SK-N-SH (cell line): Measurements from ENCODE around the gene CPNE8. TPM values are rescaled to one million over a fixed set of nuclear protein-coding genes. Genes with fewer than 3 reads are reported as not detected.

Source experiments
- CTCF ChIA-PET: fragments of 300-600, 350-600 bp; formaldehyde crosslinking; extraction: SDS; loops from one replicate; lab custom pipeline; 2021; lab: Yijun Ruan, JAX
- POLR2A ChIA-PET: fragments of 350-600 bp; sonication (Branson Sonifier 250); formaldehyde crosslinking; extraction: SDS; loops from one replicate; lab custom pipeline; 2020; ENCODE audit warnings: antibody characterized with exemption, inconsistent platforms; lab: Yijun Ruan, JAX
- DNase-seq: peaks from one replicate; pipeline ENCODE4 v3.0.0; 2012
- H2AFZ ChIP-seq: fragments of 200-600 bp; sonication (generic); 2 replicates; pipeline ENCODE4 v1.8.1; 2016; ENCODE audit warnings: antibody characterized with exemption, mild to moderate bottlenecking, low read depth
- H3F3A ChIP-seq: fragments of 200-600 bp; sonication (generic); replicated peaks from 2 replicates; pipeline ENCODE3; 2016; ENCODE audit warnings: antibody characterized with exemption, mild to moderate bottlenecking; ENCODE audit not compliant: insufficient read depth
- H3K27ac ChIP-seq, 2 experiments: fragments of 200-500 bp in 1 of 2; fragments of 200-600 bp in 1 of 2; sonication (Bioruptor generic) in 1 of 2; sonication (generic), shearing (Covaris generic) in 1 of 2; 2 replicates each; pipeline versions ENCODE4 v1.5.1 to v1.6.1; 2014 to 2016; ENCODE audit warnings: low read depth in 2 of 2, inconsistent platforms in 1 of 2, low read length in 1 of 2, mild to moderate bottlenecking in 1 of 2, mixed read lengths in 1 of 2
- H3K27me3 ChIP-seq: fragments of 200-600 bp; sonication (generic), shearing (Covaris generic); 2 replicates; pipeline ENCODE4 v1.6.1; 2016; ENCODE audit warnings: mixed run types; ENCODE audit not compliant: insufficient read depth
- H3K36me3 ChIP-seq, 2 experiments: fragments of 200-500 bp in 1 of 2; fragments of 200-600 bp in 1 of 2; sonication (Bioruptor generic) in 1 of 2; sonication (generic) in 1 of 2; replicated peaks in 1 of 2; 2 replicates each; pipeline versions ENCODE3 to v1.5.1; 2014 to 2016; ENCODE audit warnings: low read length in 1 of 2, mild to moderate bottlenecking in 1 of 2; ENCODE audit not compliant: insufficient read depth in 2 of 2, control insufficient read depth in 1 of 2
- H3K4me1 ChIP-seq, 2 experiments: fragments of 200-500 bp in 1 of 2; fragments of 200-600 bp in 1 of 2; sonication (Bioruptor generic) in 1 of 2; sonication (generic), shearing (Covaris generic) in 1 of 2; 2 replicates each; pipeline versions ENCODE4 v1.5.1 to v1.6.1; 2014 to 2016; ENCODE audit warnings: low read depth in 1 of 2, low read length in 1 of 2, mixed run types in 1 of 2; ENCODE audit not compliant: insufficient read depth in 2 of 2, control insufficient read depth in 1 of 2
- H3K4me2 ChIP-seq: fragments of 200-600 bp; sonication (generic), shearing (Covaris generic); 2 replicates; pipeline ENCODE4 v1.6.1; 2017; ENCODE audit warnings: mixed run types
- H3K4me3 ChIP-seq, 2 experiments: fragments of 200-500 bp in 1 of 2; fragments of 200-600 bp in 1 of 2; sonication (Bioruptor generic) in 1 of 2; sonication (generic), shearing (Covaris generic) in 1 of 2; 2 replicates each; pipeline versions ENCODE4 v1.5.1 to v1.8.1; 2014 to 2016; ENCODE audit warnings: low read depth in 2 of 2, inconsistent platforms in 1 of 2, low read length in 1 of 2, mild to moderate bottlenecking in 1 of 2, mixed read lengths in 1 of 2, moderate library complexity in 1 of 2
- H3K79me2 ChIP-seq: fragments of 200-600 bp; sonication (generic); 2 replicates; pipeline ENCODE4 v1.8.1; 2017; ENCODE audit warnings: mild to moderate bottlenecking; ENCODE audit not compliant: insufficient read depth
- H3K9ac ChIP-seq: fragments of 200-600 bp; sonication (generic); 2 replicates; pipeline ENCODE4 v1.6.1; 2017; ENCODE audit warnings: mixed run types
- H3K9me2 ChIP-seq: fragments of 200-600 bp; sonication (generic); 2 replicates; pipeline ENCODE4 v1.6.1; 2017; ENCODE audit warnings: mixed run types
- H3K9me3 ChIP-seq: fragments of 200-600 bp; sonication (generic); 2 replicates; pipeline ENCODE4 v1.6.1; 2017; ENCODE audit warnings: mixed run types, mild to moderate bottlenecking, moderate library complexity
- H4K20me1 ChIP-seq: fragments of 200-600 bp; sonication (generic); 2 replicates; pipeline ENCODE4 v1.6.1; 2017; ENCODE audit warnings: mild to moderate bottlenecking, mixed run types; ENCODE audit not compliant: insufficient read depth
- CTCF ChIP-seq: fragments of 200-600 bp; sonication (generic); IDR thresholded peaks from 2 replicates; pipeline ENCODE4 v1.6.1; 2017; ENCODE audit warnings: antibody characterized with exemption, mild to moderate bottlenecking, moderate library complexity
- EZH2phosphoT487 ChIP-seq: fragments of 200-600 bp; sonication (generic); IDR thresholded peaks from 2 replicates; pipeline ENCODE4 v1.6.1; 2017; ENCODE audit warnings: low read depth, mixed run types, mild to moderate bottlenecking, antibody characterized with exemption, moderate library complexity, borderline replicate concordance
- GABPA ChIP-seq: IDR thresholded peaks from 2 replicates; pipeline ENCODE4 v1.4.0; 2012; ENCODE audit warnings: low read depth, mild to moderate bottlenecking
- IRF3 ChIP-seq: fragments of 150-350 bp; IDR thresholded peaks from 2 replicates; pipeline ENCODE4 v1.6.1; 2016; ENCODE audit warnings: mild to moderate bottlenecking, low read depth, low read length
- PBX3 ChIP-seq: IDR thresholded peaks from 2 replicates; pipeline ENCODE4; 2012
- POLR2AphosphoS5 ChIP-seq: IDR thresholded peaks from 2 replicates; pipeline ENCODE4 v1.6.1; 2012; ENCODE audit warnings: low read depth, low read length
- REST ChIP-seq: IDR thresholded peaks from 2 replicates; pipeline ENCODE4 v1.6.1; 2012; ENCODE audit warnings: mild to moderate bottlenecking, low read depth, low read length, moderate library complexity
- RFX5 ChIP-seq: IDR thresholded peaks from 2 replicates; pipeline ENCODE4 v1.6.1; 2012; ENCODE audit warnings: mild to moderate bottlenecking, improper control_type of control experiment, low read length
- RXRA ChIP-seq: IDR thresholded peaks from 2 replicates; pipeline ENCODE4 v1.4.0; 2012; ENCODE audit warnings: low read depth, mild to moderate bottlenecking, borderline replicate concordance
- SMC3 ChIP-seq: IDR thresholded peaks from 2 replicates; pipeline ENCODE4 v1.6.1; 2012; ENCODE audit warnings: low read depth, low read length, improper control_type of control experiment
- TEAD4 ChIP-seq: IDR thresholded peaks from 2 replicates; pipeline ENCODE4 v1.4.0; 2012; ENCODE audit warnings: mild to moderate bottlenecking, borderline replicate concordance; ENCODE audit not compliant: insufficient read depth
- USF1 ChIP-seq: IDR thresholded peaks from 2 replicates; pipeline ENCODE4 v1.4.0; 2012; ENCODE audit warnings: low read depth, borderline replicate concordance
- WGBS: methylation state at CpG from one replicate; pipeline ENCODE4 v1.1.6; 2017; ENCODE audit warnings: low lambda C conversion rate; 5-methylcytosine and 5-hydroxymethylcytosine counted together
- polyA plus RNA-seq, 3 experiments: library from polyadenylated mRNA; depleted of rRNA; stranded (reverse); fragments of >200 nt; gene quantifications; 2 replicates each; pipeline ENCODE4 v1.2.3, GENCODE V29; 2012

CPNE8 gene
- polyA plus RNA-seq, 1 of the 3 experiments (the other 2 are of a cell fraction): not detected

GRCh38 chr12:38898001-38898684 is 7.2 kb downstream of the CPNE8 start:
- H3K9me3 ChIP-seq: no peaks in the 10 kb centered on the region

More at GRCh38 chr12:38898001-38898684, 7.2 kb downstream of the CPNE8 start:
- Histone ChIP-seq H3K4me1 (no peaks in the 10 kb centered on the region), H3K9me2 (no peaks in the 10 kb centered on the region), H3K27ac (no peak overlapping the region), H3K9ac (no peak overlapping the region), H3F3A (no peaks in the 10 kb centered on the region), H3K4me3 (no peak overlapping the region), H3K79me2 (no peaks in the 10 kb centered on the region), H3K36me3 (no peaks in the 10 kb centered on the region), H2AFZ (no peak overlapping the region), H3K27me3 (no peaks in the 10 kb centered on the region), H4K20me1 (no peaks in the 10 kb centered on the region), H3K4me2 (no peak overlapping the region)
- TF ChIP-seq PBX3 (no peak), USF1 (no peak), CTCF (no peak), REST (no peak), POLR2AphosphoS5 (no peak), SMC3 (no peak), IRF3 (no peak), TEAD4 (no peak), GABPA (no peak), RFX5 (no peak), EZH2phosphoT487 (no peak), RXRA (no peak)
- WGBS: 81% methylated on average over 2 of the region's 2 CpGs
- ChIA-PET POLR2A (no interaction called here), CTCF (interaction anchor here (0.6 to 1.3 kb wide), 2 partner anchors 8 to 376 kb away, joined by 3 to 8 read pairs; no protein-coding TSS in a partner anchor)
- DNase-seq: no peak
